GM18861 (cell line): ENCODE data around the gene WDR44.
"Not testable (repeated sequence)": the region's sequence is repeated elsewhere in the genome, so short reads cannot be mapped to it uniquely, and the experiment has no call there.

ENCODE experiments used
- ATAC-seq: cut with Tn5 transposase; IDR thresholded peaks from one replicate; pipeline ENCODE4 v1.9.1; 2021; ENCODE audit not compliant: unreplicated experiment

WDR44 gene

DNA sequence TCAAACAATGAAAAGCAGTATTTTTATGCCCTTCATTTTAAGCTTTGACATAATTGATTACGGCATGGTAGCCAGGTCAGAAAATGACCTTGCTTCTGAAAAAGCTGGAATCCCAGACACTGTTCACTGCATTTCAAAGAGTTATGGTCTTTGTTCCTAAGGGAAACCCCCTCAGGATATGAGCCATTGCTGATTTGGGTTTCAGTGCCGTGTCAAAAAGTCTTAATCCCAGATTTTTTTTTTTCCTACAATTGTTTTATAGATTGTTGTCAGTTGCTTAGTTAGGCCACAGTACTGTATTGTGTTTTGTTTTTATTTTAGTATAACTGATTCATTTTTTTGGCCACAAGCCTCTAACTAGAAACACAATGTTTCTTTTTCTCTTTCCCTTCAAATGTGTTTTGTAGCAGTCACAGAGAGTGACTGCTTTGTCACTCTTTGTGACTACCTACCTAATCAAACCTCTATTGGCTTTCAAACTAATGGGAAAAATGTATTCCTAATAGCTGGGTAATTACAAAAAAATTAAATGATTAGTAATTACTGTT is 10.3 kb downstream of the WDR44 start:
- no peak for ATAC-seq

DNA sequence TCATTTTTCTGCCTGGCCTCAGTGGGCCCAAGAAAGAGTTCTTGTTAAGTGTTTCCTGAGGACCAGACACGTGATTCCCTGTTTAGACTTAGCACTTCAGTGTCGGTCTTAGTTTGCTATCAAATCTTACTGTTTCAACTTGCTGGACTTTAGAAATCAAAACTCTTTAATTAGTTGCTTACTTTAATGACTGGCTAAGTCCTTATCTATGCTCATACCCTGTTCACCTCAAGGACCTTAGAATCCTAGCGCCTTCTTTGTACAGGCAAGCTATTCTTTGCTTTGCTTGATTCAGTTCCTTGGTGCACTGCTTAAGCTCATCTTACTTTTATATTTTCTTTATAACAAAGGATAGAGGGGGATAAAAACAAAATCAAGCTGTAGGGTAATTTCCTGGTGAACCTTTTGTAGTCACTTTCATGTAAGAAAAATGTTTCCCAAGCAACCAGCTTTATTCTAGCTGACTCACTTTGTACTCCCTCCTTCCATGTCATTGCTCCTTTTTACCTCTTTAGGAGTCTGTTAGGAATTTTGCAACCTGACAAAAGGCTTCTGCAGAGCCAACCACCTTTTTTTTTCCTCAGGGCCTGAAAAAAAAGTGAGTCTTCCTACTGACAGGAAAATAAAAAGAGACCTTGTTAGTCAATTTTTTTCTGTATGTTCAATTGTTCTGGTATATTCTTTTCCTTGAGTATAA is 14.7 kb downstream of the WDR44 start:
- ATAC-seq = no peak

DNA sequence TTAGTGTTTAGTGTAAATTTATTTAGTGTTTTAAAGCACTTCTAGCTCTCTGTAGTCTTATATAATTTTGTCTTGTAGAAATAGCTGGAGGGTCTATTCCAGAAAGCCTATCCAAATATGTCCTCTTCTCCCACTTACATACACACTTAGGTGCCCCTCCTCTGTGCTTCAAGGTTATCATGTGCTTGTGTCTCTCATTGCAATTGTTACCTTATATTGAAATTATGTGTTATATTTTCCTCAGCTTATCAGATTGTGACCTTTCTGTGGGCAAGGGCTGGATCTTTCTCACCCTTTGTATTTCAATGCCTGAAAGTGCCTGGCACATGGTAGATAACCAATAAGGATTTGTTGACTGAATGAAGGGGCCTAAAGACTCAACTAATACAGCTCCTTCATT is 18.4 kb downstream of the WDR44 start:
- no peak for ATAC-seq

GRCh38 chrX:118367338-118367737 is 21.4 kb downstream of the WDR44 start:
- no peak for ATAC-seq

DNA sequence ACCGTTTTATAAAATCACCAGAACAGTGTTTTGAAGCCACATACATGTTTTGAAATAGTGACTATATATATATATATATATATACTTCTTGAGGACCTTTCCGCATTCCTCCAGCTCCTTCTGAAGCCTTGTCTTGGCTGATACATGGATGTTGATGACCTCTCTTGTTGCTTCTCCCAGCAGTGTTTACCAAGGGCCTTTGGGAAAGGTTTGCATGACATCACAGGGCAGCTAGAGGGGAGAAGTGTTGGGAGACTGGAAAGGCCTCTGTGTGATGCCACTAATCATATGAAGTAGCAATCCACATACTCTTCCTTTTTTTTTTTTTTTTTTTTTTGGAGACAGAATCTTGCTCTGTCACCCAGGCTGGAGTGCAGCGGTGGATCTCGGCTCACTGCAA is 22.5 kb downstream of the WDR44 start:
- ATAC-seq = no peak

DNA sequence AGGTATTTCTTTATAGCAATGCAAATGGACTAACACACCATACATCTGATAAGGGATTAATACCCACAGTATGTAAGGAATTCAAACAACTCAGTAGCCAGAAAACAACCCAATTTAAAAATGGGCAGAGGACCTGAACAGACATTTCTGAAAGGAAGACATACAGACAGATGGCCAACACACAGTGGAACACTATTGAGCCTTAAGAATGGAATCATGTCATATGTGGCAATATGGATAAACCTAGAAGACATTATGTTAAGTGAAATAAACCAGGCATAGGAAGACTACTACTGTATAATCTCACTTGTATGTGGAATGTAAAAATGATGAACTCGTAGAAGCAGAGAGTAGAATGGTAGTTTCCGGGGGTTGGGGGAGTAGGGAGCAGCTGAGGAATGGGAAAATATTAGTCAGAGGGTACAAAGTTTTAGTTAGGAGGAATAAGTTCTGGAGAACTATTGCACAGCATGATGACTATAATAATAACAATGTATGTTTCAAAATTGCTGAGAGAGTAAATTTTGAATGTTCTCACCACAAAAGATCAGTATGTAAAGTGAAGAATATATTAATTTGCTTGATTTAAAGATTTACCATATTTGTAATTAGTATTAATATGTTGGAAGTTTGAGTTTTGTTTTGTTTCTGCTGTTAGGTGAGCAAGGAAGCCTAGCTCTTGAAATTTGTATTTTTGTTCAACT is 25.2 kb downstream of the WDR44 start:
- no peak for ATAC-seq

GRCh38 chrX:118373538-118373937 is 27.6 kb downstream of the WDR44 start:
- no peak for ATAC-seq

DNA sequence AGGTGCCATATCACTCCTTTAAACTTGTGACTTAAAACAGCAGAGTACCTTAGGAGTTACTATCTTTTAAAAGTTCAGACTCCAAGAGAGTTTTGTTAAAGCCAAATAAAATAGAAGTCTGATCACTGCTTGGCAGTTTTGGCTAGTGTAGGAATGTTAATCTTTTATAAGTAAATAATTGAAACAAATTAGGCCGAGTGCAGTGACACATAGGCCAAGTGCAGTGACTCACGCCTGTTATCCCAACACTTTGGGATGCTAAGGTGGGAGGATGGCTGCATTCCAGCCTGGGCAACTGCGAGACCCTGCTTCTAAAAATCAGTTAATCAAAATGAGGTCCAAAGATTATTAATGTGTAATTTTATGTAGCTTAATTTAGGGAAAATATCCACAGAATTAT is 37.2 kb downstream of the WDR44 start:
- no peak for ATAC-seq

DNA sequence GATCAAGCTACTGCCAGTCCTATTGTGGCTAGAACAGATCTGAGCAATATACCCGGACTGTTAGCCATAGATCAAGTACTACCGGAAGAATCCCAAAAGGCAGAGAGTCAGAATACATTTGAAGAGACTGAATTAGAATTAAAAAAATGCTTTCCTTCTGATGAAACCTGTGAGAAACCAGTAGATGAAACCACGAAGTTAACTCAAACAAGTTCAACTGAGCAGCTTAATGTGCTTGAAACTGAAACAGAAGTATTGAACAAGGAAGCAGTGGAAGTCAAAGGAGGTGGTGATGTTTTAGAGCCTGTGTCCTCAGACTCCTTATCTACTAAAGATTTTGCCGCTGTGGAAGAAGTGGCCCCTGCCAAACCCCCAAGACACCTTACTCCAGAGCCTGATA is 46.8 kb downstream of the WDR44 start:
- peak; percentile 59 for ATAC-seq

DNA sequence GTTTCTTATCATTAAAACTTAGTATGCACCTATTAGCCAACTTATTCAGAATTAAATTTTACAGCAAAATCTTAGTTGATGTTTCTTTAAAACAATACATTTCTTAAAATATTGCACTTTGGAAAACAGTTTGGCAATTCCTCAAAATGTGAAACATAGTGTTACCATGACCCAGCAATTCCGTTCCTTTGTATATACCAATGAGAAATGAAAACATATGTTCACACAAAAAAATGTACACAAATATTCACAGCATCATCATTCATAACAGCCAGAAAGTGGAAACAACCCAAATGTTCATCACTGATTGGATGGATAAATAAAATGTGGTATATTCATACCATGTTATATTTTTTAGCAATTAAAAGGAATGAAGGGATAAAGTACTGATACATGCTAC is 50.2 kb downstream of the WDR44 start:
- no peak for ATAC-seq

DNA sequence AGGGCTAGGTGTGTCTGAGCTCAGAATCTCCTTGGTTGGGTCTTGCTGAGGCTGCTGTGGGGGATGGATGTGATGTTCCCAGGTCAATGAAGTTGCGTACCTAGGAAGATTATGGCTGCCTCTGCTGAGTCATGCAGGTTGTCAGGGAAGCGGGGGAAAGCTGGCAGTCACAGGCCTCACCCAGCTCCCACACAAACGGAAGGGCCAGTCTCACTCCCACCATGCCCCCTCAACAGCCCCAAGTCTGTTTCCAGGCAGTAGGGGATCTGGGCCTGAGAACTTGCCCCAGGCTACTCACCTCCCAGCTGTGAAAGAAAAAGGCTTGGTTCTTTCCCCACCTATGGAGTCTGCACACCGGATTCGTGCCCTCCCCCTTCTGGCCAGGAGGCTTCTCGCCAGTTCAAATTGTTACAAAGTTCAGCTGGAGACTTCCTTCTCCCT is 72.9 kb downstream of the WDR44 start:
- ATAC-seq = no peak

DNA sequence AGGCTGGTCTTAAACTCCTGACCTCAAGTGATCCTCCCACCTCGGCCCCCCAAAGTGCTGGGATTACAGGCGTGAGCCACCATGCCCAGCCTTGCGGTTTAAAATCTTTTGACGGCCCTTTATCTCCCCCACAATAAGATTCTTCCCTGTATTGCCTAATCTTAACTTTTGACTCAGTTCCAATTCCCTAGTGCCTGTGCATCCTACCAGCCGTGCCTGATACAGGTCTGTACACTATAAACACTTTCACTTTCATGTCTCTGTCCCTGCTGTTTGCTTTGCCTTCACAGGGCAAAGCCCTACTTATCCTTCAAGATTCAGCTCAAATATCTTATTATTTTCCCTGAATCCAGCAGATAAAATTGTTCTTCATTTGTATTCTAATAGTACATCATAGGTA is 74.6 kb downstream of the WDR44 start:
- ATAC-seq = peak; percentile 44

DNA sequence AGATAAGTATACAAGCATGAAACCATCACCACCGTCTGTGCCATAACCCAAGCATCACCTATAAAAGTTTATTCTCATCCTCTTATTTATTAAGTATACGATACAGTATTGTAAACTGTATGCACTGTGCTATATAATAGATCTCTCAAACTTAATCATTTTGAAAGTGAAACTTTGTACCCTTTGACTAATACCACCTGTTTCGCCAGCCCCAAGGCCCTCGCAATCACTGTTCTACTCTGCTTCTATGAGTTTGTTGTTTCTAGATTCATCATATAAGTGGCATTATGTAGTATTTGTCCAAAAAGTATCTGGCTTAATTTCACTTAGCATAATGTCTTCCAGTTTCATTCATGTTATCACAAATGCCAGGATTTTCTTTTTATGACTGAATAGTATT is 77.7 kb downstream of the WDR44 start:
- peak; percentile 96 for ATAC-seq

DNA sequence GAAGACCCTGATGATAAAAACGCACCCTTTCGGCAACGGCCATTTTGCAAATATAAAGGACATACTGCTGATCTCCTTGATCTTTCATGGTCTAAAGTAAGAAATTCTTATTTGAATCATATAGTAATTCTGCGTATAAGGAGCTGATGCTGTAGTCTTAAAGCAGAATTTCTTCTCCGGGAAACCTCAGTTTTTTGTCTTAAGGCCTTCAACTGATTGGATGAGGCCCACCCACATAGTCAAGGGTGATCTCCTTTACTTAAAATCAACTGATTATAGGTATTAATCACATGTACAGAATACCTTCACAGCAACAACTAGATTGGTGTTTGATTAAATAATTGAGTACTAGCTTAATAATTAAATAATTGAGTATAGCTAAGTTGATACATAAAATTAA is 86.9 kb downstream of the WDR44 start:
- no peak for ATAC-seq

DNA sequence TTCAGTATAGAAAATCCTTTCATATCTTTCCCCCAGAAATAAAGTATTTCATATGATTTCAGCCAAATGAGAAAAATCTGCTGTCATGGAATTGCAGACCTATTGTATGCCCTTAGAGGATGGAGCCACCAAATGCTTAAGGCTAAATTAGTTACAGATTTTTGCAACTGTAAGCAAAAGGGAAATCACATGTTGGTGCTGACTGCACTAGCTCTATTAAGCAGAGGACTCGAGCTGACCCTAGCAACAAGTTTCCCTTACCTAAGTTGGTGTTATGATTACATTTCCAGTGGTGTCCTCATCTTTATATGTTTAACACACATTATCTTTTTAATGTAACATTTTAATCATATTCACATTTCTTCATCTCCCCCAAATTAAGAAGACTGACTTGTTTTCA is 91.4 kb downstream of the WDR44 start:
- ATAC-seq = no peak

DNA sequence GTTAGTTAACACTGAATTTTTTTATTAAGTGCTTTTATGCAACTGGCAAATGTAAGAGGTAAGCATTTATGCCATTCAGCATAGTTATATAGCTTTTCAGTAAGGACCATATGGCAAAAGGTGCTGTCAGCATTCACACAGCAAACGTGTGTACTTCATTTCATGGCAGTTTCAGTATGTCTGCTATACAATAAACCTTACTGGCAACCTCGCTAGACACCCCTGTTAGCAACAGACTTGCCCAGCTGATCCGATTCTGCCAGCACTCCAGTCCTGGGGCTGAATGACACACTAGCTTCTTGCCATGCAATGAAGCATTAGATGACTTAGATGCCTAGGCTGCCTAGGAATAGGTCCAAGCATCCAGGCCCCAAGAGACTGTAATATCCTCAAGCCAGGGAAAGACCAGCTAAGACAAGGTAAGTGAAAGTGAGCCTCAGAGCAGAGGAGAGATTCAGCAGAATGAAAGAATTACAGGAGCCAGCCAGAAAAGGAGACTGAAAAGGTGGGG is 102.4 kb downstream of the WDR44 start:
- no peak for ATAC-seq

- ATAC-seq = no peak
Measured at GRCh38 chrX:118455013-118455412, 109.1 kb downstream of the WDR44 start.

DNA sequence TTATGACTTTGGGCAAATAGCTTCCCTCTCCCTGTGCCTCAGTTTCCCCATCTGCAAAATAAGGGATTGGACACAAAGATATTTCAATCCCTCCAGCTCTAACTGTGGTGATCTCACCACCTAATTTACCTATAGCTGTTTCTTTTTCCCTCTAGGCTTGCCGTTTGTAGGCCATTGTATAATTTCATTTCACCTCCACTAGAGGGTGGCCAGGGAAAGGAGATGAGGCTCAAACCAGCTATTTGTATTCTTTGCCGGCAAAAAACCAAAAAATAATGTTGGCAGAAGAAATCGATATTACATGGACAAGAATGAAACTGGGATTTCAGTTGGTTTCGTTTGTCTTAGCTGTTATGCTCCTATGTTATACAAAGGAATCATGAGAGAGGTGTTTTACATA is 113.6 kb downstream of the WDR44 start:
- peak; percentile 56 for ATAC-seq

GRCh38 chrX:118464501-118464900 is 118.6 kb downstream of the WDR44 start:
- no peak for ATAC-seq

- no peak for ATAC-seq
Measured at GRCh38 chrX:118468122-118468521, 122.2 kb downstream of the WDR44 start.

- not testable (repeated sequence) for ATAC-seq
Measured at GRCh38 chrX:118470721-118471347, 124.9 kb downstream of the WDR44 start.

GRCh38 chrX:118474586-118474985 is 128.7 kb downstream of the WDR44 start:
- no peak for ATAC-seq
